Endothelial cell of umbilical vein (primary cell): ENCODE measurements around the gene MTG1. TPM values are rescaled to one million over a fixed set of nuclear protein-coding genes. Genes with fewer than 3 reads are reported as not detected.

Experiments
- BruUV-seq: library from RNA; stranded (reverse); fragments of 400-500 nt; replicated peaks from 2 replicates; lab custom pipeline; 2021; lab: Mats Ljungman, UMichigan
- CTCF ChIA-PET: fragments of 300-600, 350-600 bp; sonication (Branson Sonifier 250); formaldehyde crosslinking; loops from one replicate; lab custom pipeline; 2021; ENCODE audit warnings: antibody characterized with exemption, inconsistent platforms; lab: Charles Lee
- POLR2A ChIA-PET: fragments of 300-600, 350-600 bp; sonication (Branson Sonifier 250); formaldehyde crosslinking; loops from one replicate; lab custom pipeline; 2021; ENCODE audit warnings: antibody characterized with exemption, inconsistent platforms; lab: Charles Lee
- DNase-seq: peaks from one replicate; pipeline ENCODE4 v3.0.0-alpha.2; 2011; ENCODE audit warnings: low read depth, low spot score
- FAIRE-seq: peaks from 2 replicates; lab custom pipeline; 2011; peaks lifted over from hg19 to GRCh38; lab: Jason Lieb, UNC
- H2AFZ ChIP-seq: 2 replicates; pipeline ENCODE4 v1.6.0; 2012; ENCODE audit warnings: low read depth, low read length, control low read depth, inconsistent platforms
- H3K27ac ChIP-seq: 2 replicates; pipeline ENCODE4 v1.5.1; 2011; ENCODE audit warnings: low read depth, mild to moderate bottlenecking, control low read depth, low read length, moderate library complexity; ENCODE audit not compliant: insufficient read depth
- H3K27me3 ChIP-seq, 2 experiments: 2 replicates each; pipeline versions ENCODE4 v1.6.0 to v1.6.1; 2011; ENCODE audit warnings: low read length in 2 of 2, mixed read lengths in 1 of 2; ENCODE audit not compliant: control insufficient read depth in 2 of 2, insufficient read depth in 2 of 2
- H3K36me3 ChIP-seq, 2 experiments: 2 replicates in 1 of 2; 3 replicates in 1 of 2; pipeline ENCODE4 v1.5.1; 2011; ENCODE audit warnings: low read length in 2 of 2, mild to moderate bottlenecking in 1 of 2, moderate library complexity in 1 of 2; ENCODE audit not compliant: control insufficient read depth in 2 of 2, insufficient read depth in 2 of 2; ENCODE audit errors: extremely low read depth in 1 of 2
- H3K4me1 ChIP-seq: 3 replicates; pipeline ENCODE4 v1.5.1; 2011; ENCODE audit warnings: mild to moderate bottlenecking, low read length; ENCODE audit not compliant: control insufficient read depth, insufficient read depth; ENCODE audit errors: extremely low read depth
- H3K4me2 ChIP-seq: 2 replicates; pipeline ENCODE4 v1.6.1; 2011; ENCODE audit warnings: low read length, control low read depth, mixed read lengths; ENCODE audit not compliant: insufficient read depth
- H3K4me3 ChIP-seq, 3 experiments: fragments of 200-600 bp in 1 of 3; sonication (generic), shearing (Covaris generic) in 1 of 3; replicated peaks in 1 of 3; 2 replicates each; pipeline ENCODE4 v1.5.1; 2011 to 2016; ENCODE audit warnings: control low read depth in 3 of 3, low read length in 3 of 3, mild to moderate bottlenecking in 2 of 3, inconsistent platforms in 1 of 3, low read depth in 1 of 3, moderate library complexity in 1 of 3; ENCODE audit not compliant: insufficient read depth in 1 of 3
- H3K79me2 ChIP-seq: 2 replicates; pipeline ENCODE4 v1.6.0; 2012; ENCODE audit warnings: low read length, inconsistent platforms; ENCODE audit not compliant: control insufficient read depth, insufficient read depth
- H3K9ac ChIP-seq: replicated peaks from 2 replicates; pipeline ENCODE3; 2011; ENCODE audit warnings: low read length, control low read depth; ENCODE audit not compliant: insufficient read depth; ENCODE audit errors: extremely low read depth
- H3K9me1 ChIP-seq: replicated peaks from 3 replicates; pipeline ENCODE4 v1.6.0; 2011; ENCODE audit warnings: mild to moderate bottlenecking, low read length; ENCODE audit not compliant: control insufficient read depth, insufficient read depth; ENCODE audit errors: extremely low read depth
- H3K9me3 ChIP-seq: replicated peaks from 2 replicates; pipeline ENCODE4 v1.5.1; 2012; ENCODE audit warnings: low read length, inconsistent platforms; ENCODE audit not compliant: control insufficient read depth, insufficient read depth
- H4K20me1 ChIP-seq: replicated peaks from 2 replicates; pipeline ENCODE3; 2011; ENCODE audit warnings: mild to moderate bottlenecking, low read length; ENCODE audit not compliant: control insufficient read depth, insufficient read depth; ENCODE audit errors: extremely low read depth
- EZH2 ChIP-seq: IDR thresholded peaks from 2 replicates; pipeline ENCODE4 v1.6.1; 2012; ENCODE audit warnings: borderline replicate concordance, low read depth, mild to moderate bottlenecking, moderate library complexity, low read length, inconsistent platforms; ENCODE audit not compliant: severe bottlenecking
- dilution Hi-C: fragments of 300-500 bp; cut with MboI; formaldehyde crosslinking; loops from one replicate; pipeline ENCODE4 v1.15.0; 2019; ENCODE audit warnings: low sequenced_read_pairs; ENCODE audit not compliant: extremely low pct_ligation_motif_present
- intact Hi-C: fragments of 100-400 bp; cut with micrococcal nuclease; formaldehyde crosslinking; loops from one replicate; pipeline ENCODE4 v1.10.0; 2022
- microRNA-seq: library from miRNA; unstranded; fragments of <30 nt; microRNA quantifications from one replicate; pipeline ENCODE4 v1.2.0, GENCODE V29; 2021; ENCODE audit warnings: borderline number of aligned reads, borderline replicate concordance
- polyA plus RNA-seq, 4 experiments: library from polyadenylated mRNA; depleted of rRNA in 3 of 4; stranded (reverse) in 3 of 4; unstranded in 1 of 4; fragments of >200 nt; gene quantifications; 2 replicates each; pipeline versions ENCODE4 v1.2.1 to v1.2.3, GENCODE V29; 2011 to 2012; ENCODE audit warnings: missing spikeins in 1 of 4
- small RNA-seq: library from RNA; depleted of rRNA; stranded (forward); fragments of <200 nt; gene quantifications from one replicate; pipeline ENCODE3, GENCODE V24; 2012; ENCODE audit warnings: low replicate concordance, low read depth; ENCODE audit not compliant: insufficient read depth, insufficient read length
- total RNA-seq: library from RNA; stranded (reverse); gene quantifications from 2 replicates; pipeline ENCODE4 v1.2.3, GENCODE V29; 2021

The MTG1 gene
- total and polyA plus RNA-seq, 2 donors (not counting 3 experiments of a cell fraction or from before 2014, with no cell fraction given) = 66.5 to 91.6 TPM

DNA sequence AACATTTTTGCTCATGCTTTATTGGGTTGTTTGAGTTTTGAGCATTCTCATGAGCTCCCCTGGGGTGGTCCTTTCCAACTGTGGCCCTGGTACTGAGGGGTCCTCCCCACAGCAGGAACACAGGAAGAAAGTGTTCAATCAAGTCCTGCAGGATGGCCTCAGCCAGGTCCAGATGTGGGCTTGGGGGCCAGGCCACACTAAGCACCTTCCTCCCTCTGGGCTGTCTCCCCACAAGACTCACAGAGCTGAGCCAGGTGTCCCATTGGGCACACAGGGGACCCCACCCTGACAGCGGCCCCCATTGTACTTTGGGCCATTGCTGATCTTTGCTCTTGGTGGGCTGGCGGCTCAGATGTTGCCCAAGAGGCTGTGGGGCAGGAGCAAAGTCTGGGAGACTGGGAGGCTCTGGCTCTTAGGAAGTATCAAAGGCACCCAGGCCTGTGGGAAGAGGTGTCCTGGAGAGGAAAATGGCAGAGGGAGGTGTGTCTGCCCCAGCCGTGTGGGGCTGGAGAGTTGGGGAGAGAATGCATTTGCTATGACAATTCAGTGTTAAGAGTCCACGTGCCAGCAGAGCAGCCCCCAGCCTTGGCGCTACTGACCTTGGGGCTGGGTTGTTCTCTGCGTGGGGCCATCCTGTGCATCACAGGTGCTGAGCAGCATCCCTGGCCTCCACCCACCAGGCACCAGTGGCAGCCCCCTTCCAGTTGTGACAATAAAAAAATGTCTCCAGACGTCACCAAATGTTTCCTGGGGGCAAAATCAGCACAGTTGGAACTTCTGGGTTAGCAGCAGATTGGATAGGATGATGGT lies 77.5 kb downstream of the MTG1 start:
- intact Hi-C loops = no loop called here
- DNase-seq (no peak), FAIRE-seq (no peak)
- dilution Hi-C loops = no loop called here
- TF ChIP-seq EZH2 = no peak
- Histone ChIP-seq H3K9me1 (no peaks in the 10 kb centered on the region), H3K4me2 (no peak overlapping the region), H3K79me2 (no peaks in the 10 kb centered on the region), H3K27ac (no peak overlapping the region), H2AFZ (no peak overlapping the region), H3K9ac (no peak overlapping the region), H3K27me3 (no peaks in the 10 kb centered on the region), H3K36me3 (no peaks in the 10 kb centered on the region), H4K20me1 (no peaks in the 10 kb centered on the region), H3K9me3 (no peaks in the 10 kb centered on the region), H3K4me3 (no peak overlapping the region), H3K4me1 (no peaks in the 10 kb centered on the region)
- no TSS peak for BruUV-seq
- ChIA-PET POLR2A (no interaction called here), CTCF (no interaction called here)

Small RNA genes within 50 kb of the gene (microRNA-seq; reads per million reads assigned to microRNA genes)
- 3.1 reads per million for gene MIR3944

Small RNA genes within 50 kb of the gene (small RNA-seq; reads per million reads assigned to genes)
- gene AL360181.4 (not detected), gene BANF1P2 (not detected), gene MIR3944 (0.66 reads per million)

Other genes with a start within 250 kb of the MTG1 start
- gene KNDC1, start 233.9 kb upstream of the MTG1 start, total RNA-seq = not detected in 2 replicates
- gene KNDC1, start 233.9 kb upstream of the MTG1 start, polyA plus RNA-seq = not detected in 2 replicates
- gene UTF1, start 163.9 kb upstream of the MTG1 start, total RNA-seq = not detected in 2 replicates
- not detected in 2 replicates for gene UTF1, start 163.9 kb upstream of the MTG1 start, polyA plus RNA-seq
- not detected in 2 replicates for gene VENTX, start 156.3 kb upstream of the MTG1 start, total RNA-seq
- gene VENTX, start 156.3 kb upstream of the MTG1 start, polyA plus RNA-seq = not detected in 2 replicates
- gene ADAM8, start 117.3 kb upstream of the MTG1 start, total RNA-seq = 0.55 and 1.5 TPM in 2 replicates
- gene ADAM8, start 117.3 kb upstream of the MTG1 start, polyA plus RNA-seq = 0.49 and 0.51 TPM in 2 replicates
- gene TUBGCP2, start 85.3 kb upstream of the MTG1 start, total RNA-seq = 48.8 and 53.1 TPM in 2 replicates
- gene TUBGCP2, start 85.3 kb upstream of the MTG1 start, polyA plus RNA-seq = 37.1 and 45.6 TPM in 2 replicates
- 37.9 and 40.4 TPM in 2 replicates for gene ZNF511, start 85.2 kb upstream of the MTG1 start, total RNA-seq
- gene ZNF511, start 85.2 kb upstream of the MTG1 start, polyA plus RNA-seq = 25.6 and 36.3 TPM in 2 replicates
- gene CALY, start 57.3 kb upstream of the MTG1 start, total RNA-seq = not detected in 2 replicates
- not detected in 2 replicates for gene CALY, start 57.3 kb upstream of the MTG1 start, polyA plus RNA-seq
- not detected in 2 replicates for gene PRAP1, start 46.8 kb upstream of the MTG1 start, total RNA-seq
- gene PRAP1, start 46.8 kb upstream of the MTG1 start, polyA plus RNA-seq = not detected in 2 replicates
- 16.2 and 17.4 TPM in 2 replicates for gene FUOM, start 36.1 kb upstream of the MTG1 start, total RNA-seq
- gene FUOM, start 36.1 kb upstream of the MTG1 start, polyA plus RNA-seq = 33.9 and 39.0 TPM in 2 replicates
- 91.9 and 108 TPM in 2 replicates for gene ECHS1, start 20.8 kb upstream of the MTG1 start, total RNA-seq
- gene ECHS1, start 20.8 kb upstream of the MTG1 start, polyA plus RNA-seq = 41.8 and 46.2 TPM in 2 replicates
- 2.6 and 5.6 TPM in 2 replicates for gene PAOX, start 14.9 kb upstream of the MTG1 start, total RNA-seq
- gene PAOX, start 14.9 kb upstream of the MTG1 start, polyA plus RNA-seq = 3.8 and 4.7 TPM in 2 replicates
- 0.13 TPM in 1 of 2 replicates, not detected in the other for gene SPRN, start 30.5 kb downstream of the MTG1 start, total RNA-seq
- gene SPRN, start 30.5 kb downstream of the MTG1 start, polyA plus RNA-seq = 0.03 TPM in 1 of 2 replicates, not detected in the other
- gene SCART1, start 59.8 kb downstream of the MTG1 start, total RNA-seq = 1.0 and 1.1 TPM in 2 replicates
- gene SCART1, start 59.8 kb downstream of the MTG1 start, polyA plus RNA-seq = 0.84 and 0.90 TPM in 2 replicates
- not detected in 2 replicates for gene CYP2E1, start 133.2 kb downstream of the MTG1 start, total RNA-seq
- gene CYP2E1, start 133.2 kb downstream of the MTG1 start, polyA plus RNA-seq = 0.08 and 0.21 TPM in 2 replicates
- gene SYCE1, start 171.4 kb downstream of the MTG1 start, total RNA-seq = not detected in 2 replicates
- not detected in 2 replicates for gene SYCE1, start 171.4 kb downstream of the MTG1 start, polyA plus RNA-seq
- gene FRG2B, start 232.6 kb downstream of the MTG1 start, total RNA-seq = not detected in 2 replicates
- not detected in 2 replicates for gene FRG2B, start 232.6 kb downstream of the MTG1 start, polyA plus RNA-seq